Endothelial cell (in vitro differentiated cells): Measurements from ENCODE around the gene EIF4E2. TPM values are rescaled to one million over a fixed set of nuclear protein-coding genes. Genes with fewer than 3 reads are reported as not detected.

Experiments
- DNase-seq: peaks from one replicate; pipeline ENCODE4 v3.0.0; 2021; ENCODE audit warnings: low spot score
- H3K27ac Mint-ChIP-seq: one replicate; pipeline ENCODE4 v1.8.0; 2021; ENCODE audit warnings: mixed read lengths, inconsistent platforms; ENCODE audit not compliant: unreplicated experiment
- H3K27me3 Mint-ChIP-seq: one replicate; pipeline ENCODE4 v1.8.0; 2021; ENCODE audit warnings: mild to moderate bottlenecking, moderate library complexity, mixed read lengths, inconsistent platforms; ENCODE audit not compliant: unreplicated experiment
- H3K36me3 Mint-ChIP-seq: one replicate; pipeline ENCODE4 v1.8.0; 2021; ENCODE audit warnings: mild to moderate bottlenecking, low read depth, mixed read lengths, inconsistent platforms; ENCODE audit not compliant: unreplicated experiment
- H3K4me1 Mint-ChIP-seq: one replicate; pipeline ENCODE4 v1.8.0; 2021; ENCODE audit warnings: mild to moderate bottlenecking, mixed read lengths, inconsistent platforms; ENCODE audit not compliant: unreplicated experiment
- H3K4me3 Mint-ChIP-seq: one replicate; pipeline ENCODE4 v1.8.0; 2021; ENCODE audit warnings: mild to moderate bottlenecking, mixed read lengths, inconsistent platforms; ENCODE audit not compliant: unreplicated experiment
- H3K9me3 Mint-ChIP-seq: one replicate; pipeline ENCODE4 v1.8.0; 2021; ENCODE audit warnings: mixed read lengths, inconsistent platforms; ENCODE audit not compliant: unreplicated experiment
- long read RNA-seq: library from polyadenylated mRNA; unstranded; transcript quantifications from one replicate; pipeline ENCODE4 v2.0.0, GENCODE V29; 2020; ENCODE audit not compliant: unreplicated experiment
- total RNA-seq: library from RNA; stranded (reverse); fragmentation: NEBNext Ultra II Directional; extraction: Animal tissue kit (Norgen Biotek cat#: 25700); gene quantifications from one replicate; pipeline ENCODE4 v1.2.1, GENCODE V29; 2021; ENCODE audit not compliant: unreplicated experiment
- TF ChIP-seq, protein P1 (sequence below): fragments of 200-600 bp; sonication (generic); IDR thresholded peaks from one replicate; pipeline ENCODE4 v1.5.0; 2021; ENCODE audit warnings: antibody characterized with exemption; ENCODE audit not compliant: unreplicated experiment

Gene EIF4E2, protein sequence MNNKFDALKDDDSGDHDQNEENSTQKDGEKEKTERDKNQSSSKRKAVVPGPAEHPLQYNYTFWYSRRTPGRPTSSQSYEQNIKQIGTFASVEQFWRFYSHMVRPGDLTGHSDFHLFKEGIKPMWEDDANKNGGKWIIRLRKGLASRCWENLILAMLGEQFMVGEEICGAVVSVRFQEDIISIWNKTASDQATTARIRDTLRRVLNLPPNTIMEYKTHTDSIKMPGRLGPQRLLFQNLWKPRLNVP
- total RNA-seq: 94.8 TPM
- long read RNA-seq, transcript EIF4E2-201 (7 exons, 1,604 nt): major isoform, 33 of 52 reads
- long read RNA-seq, transcript EIF4E2-202 (7 exons, 3,448 nt): minor isoform, 8 of 52 reads
- long read RNA-seq, partial matches to known transcripts: 2 of 52 reads
- long read RNA-seq, other reads (novel, unspliced or antisense): 5 of 52 reads

DNA sequence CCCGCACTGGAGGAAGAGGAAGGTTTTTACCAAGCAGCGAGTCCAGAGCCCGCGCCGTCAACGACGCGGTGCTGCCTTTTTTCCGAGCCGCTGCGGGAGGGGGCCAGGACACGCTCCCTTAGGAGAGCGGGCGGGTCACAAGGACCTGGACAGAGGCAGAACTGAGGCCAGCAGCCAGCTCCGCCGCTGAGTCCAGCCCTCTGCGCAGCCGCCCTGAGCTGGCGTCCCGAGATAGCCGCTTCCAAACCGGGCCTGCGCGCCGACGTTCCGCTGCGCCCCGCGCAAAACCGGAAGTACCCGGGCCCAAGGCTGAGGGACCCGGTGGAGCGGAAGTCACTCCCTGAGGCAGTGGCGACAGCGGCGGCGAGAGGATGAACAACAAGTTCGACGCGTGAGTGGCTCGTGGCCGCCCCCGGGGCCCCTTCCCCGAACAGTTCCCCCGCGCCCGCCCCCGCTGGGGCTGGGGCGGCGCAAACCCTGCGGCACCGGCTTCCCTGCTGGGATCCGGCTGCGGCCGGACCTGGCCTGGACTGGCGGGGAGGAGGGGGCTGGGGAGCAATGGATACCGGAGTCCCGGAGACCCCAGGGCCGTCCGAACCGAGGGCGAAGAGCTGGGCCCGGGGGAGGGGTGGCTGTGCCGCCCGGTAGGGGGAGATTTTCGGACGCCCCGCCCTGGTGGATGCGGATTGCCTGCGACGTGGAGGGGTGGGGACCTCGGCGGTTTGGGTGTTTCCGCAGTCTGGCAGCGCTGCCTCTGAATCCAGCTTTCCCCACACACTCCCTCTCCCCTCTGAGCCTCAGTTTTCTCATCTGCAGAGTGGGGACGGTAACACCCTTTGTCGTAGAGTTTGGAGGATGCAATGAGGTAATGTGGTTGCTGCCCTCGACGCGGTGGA is at the start of gene EIF4E2, which contains the start of gene TIGD1:
TSS of gene EIF4E2 (plus strand) at position 336 of the 896 bp plus-strand sequence. CDS start at position 372, 36 bp downstream.
TSS of gene TIGD1 (minus strand) at position 204 of the 896 bp plus-strand sequence. CDS start 675 bp downstream, outside the sequence.
- Mint-ChIP-seq H3K9me3 (no peaks in the 10 kb centered on the region), H3K4me3 (peak within 1 kb of the TSS; percentile 99), H3K36me3 (peaks cover 36% of the 10 kb centered on the region), H3K4me1 (peaks cover 22% of the 10 kb centered on the region), H3K27ac (peak within 1 kb of the TSS; percentile 98), H3K27me3 (peaks cover 8% of the 10 kb centered on the region)
- TF ChIP-seq, protein P1, sequence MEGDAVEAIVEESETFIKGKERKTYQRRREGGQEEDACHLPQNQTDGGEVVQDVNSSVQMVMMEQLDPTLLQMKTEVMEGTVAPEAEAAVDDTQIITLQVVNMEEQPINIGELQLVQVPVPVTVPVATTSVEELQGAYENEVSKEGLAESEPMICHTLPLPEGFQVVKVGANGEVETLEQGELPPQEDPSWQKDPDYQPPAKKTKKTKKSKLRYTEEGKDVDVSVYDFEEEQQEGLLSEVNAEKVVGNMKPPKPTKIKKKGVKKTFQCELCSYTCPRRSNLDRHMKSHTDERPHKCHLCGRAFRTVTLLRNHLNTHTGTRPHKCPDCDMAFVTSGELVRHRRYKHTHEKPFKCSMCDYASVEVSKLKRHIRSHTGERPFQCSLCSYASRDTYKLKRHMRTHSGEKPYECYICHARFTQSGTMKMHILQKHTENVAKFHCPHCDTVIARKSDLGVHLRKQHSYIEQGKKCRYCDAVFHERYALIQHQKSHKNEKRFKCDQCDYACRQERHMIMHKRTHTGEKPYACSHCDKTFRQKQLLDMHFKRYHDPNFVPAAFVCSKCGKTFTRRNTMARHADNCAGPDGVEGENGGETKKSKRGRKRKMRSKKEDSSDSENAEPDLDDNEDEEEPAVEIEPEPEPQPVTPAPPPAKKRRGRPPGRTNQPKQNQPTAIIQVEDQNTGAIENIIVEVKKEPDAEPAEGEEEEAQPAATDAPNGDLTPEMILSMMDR: peak; percentile 53
- DNase-seq: peak; percentile 92

DNA sequence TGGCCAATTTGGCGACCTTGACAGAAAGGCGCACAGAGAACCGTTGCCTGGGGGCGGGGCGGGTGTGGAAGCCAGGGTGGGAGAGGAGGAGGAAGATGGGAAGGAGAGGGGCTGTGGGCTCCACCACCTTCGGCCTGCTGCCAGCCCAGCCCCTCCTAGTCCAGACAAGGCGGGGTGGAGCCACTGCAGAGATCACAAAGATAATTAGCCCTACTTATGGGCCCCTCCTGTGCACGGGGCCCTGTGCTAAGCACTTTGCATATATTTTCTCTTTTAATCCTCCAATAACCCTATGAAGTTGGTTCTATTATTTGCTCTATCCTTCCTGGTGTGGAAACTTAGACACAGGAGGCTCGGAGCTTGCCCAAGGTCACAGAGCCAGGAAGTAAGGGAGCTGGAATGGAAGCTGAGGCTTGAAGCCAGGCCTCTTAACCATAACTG is 49.1 kb upstream of the EIF4E2 start:
- Mint-ChIP-seq H3K27me3 (peaks cover 14% of the 10 kb centered on the region), H3K27ac (no peak overlapping the region), H3K4me3 (no peak overlapping the region), H3K4me1 (no peaks in the 10 kb centered on the region), H3K36me3 (no peaks in the 10 kb centered on the region), H3K9me3 (no peaks in the 10 kb centered on the region)
- no peak for DNase-seq
- TF ChIP-seq, protein P1: no peak

DNA sequence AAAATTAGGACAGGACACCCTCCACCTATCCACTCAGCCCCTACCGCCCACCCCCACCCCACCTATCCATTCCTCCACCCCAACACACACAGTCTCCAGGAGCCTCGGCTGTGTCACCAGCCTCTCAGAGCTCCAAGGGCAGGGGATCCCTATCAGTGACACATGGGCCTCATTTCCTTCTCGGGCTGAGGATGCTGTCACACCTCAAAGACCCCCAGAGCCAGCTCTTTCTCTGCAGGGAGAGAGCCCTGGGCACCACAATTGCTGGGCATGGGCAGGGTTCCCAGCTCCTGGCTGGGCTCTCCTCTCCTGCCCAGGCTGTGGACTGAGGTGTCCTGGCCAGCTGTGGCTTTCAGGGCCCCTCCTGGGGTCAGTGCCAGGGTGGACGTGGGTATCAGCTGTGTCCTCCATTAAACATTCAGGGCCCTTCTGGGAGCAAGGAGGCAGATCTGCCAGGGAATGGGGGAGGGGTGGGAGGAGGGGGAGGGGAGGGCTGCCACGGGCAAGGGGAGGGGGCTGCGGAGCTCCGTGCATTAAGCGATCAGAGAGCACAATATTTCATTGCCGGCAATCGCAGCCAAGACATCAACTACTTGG is 48.6 kb upstream of the EIF4E2 start:
- Mint-ChIP-seq H3K4me1 (no peaks in the 10 kb centered on the region), H3K27ac (no peak overlapping the region), H3K9me3 (no peaks in the 10 kb centered on the region), H3K36me3 (no peaks in the 10 kb centered on the region), H3K27me3 (peaks cover 14% of the 10 kb centered on the region), H3K4me3 (no peak overlapping the region)
- TF ChIP-seq, protein P1: no peak
- no peak for DNase-seq

DNA sequence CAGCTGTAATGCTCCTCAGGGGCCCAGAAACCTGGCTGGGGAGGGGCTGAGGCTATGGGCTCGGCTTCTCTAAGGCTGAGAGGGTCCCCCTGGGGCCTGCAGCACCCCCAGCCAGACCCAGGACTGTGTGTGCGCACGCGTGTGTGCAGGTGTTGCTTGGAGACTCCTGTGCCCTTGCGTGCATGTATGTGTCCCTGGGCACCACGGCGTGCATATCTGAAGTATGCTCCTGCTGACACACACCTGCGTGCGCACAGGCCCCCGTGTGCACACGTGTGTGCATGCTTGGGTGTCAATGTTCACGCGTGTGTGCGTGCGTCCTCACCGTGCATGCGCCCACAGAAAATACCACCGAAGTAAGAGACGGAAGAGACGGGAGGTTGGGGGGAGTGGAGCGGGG is 48.0 kb upstream of the EIF4E2 start:
- Mint-ChIP-seq H3K27me3 (peaks cover 14% of the 10 kb centered on the region), H3K4me3 (peak overlapping the region; percentile 67), H3K9me3 (no peaks in the 10 kb centered on the region), H3K4me1 (no peaks in the 10 kb centered on the region), H3K36me3 (no peaks in the 10 kb centered on the region), H3K27ac (no peak overlapping the region)
- no peak for DNase-seq
- TF ChIP-seq, protein P1: no peak
